GM10266 (cell line): Measurements from ENCODE around the gene TRIM33.

ENCODE experiments used
- DNase-seq: peaks from one replicate; pipeline ENCODE4 v3.0.0; 2012; ENCODE audit errors: extremely low spot score
- TF ChIP-seq, protein P1 (sequence below): IDR thresholded peaks from 2 replicates; pipeline ENCODE4 v1.5.1; 2012; ENCODE audit warnings: mild to moderate bottlenecking, low read depth; ENCODE audit not compliant: control insufficient read depth, insufficient read depth; ENCODE audit errors: missing control alignments

TRIM33 gene

DNA sequence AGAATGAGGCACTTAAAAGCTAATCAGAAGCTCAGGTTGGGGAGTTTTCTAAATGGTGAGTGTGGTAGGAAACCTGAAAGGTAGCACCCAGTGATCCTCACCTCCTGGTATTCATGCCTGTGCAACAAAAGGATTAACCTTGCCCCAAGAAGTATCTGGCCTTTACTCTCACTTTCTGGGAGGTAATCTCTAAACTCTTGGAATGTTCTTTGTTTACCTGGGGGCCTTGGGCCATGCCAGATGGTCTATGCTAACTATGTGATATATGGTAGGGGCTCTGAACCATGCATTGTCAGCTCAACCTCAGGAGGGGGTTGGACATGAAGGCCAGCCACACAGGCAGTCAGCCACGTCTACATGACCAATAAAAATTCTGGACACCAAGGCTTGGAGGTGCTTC is 24.4 kb upstream of the TRIM33 start:
- no peak for DNase-seq
- TF ChIP-seq, protein P1, sequence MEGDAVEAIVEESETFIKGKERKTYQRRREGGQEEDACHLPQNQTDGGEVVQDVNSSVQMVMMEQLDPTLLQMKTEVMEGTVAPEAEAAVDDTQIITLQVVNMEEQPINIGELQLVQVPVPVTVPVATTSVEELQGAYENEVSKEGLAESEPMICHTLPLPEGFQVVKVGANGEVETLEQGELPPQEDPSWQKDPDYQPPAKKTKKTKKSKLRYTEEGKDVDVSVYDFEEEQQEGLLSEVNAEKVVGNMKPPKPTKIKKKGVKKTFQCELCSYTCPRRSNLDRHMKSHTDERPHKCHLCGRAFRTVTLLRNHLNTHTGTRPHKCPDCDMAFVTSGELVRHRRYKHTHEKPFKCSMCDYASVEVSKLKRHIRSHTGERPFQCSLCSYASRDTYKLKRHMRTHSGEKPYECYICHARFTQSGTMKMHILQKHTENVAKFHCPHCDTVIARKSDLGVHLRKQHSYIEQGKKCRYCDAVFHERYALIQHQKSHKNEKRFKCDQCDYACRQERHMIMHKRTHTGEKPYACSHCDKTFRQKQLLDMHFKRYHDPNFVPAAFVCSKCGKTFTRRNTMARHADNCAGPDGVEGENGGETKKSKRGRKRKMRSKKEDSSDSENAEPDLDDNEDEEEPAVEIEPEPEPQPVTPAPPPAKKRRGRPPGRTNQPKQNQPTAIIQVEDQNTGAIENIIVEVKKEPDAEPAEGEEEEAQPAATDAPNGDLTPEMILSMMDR: no peak

GRCh38 chr1:114531094-114531493 is 20.1 kb upstream of the TRIM33 start:
- no peak for DNase-seq
- TF ChIP-seq, protein P1: no peak

- no peak for DNase-seq
- TF ChIP-seq, protein P1: no peak
These were observed 19.2 kb upstream of the TRIM33 start for GRCh38 chr1:114530224-114530623.

DNA sequence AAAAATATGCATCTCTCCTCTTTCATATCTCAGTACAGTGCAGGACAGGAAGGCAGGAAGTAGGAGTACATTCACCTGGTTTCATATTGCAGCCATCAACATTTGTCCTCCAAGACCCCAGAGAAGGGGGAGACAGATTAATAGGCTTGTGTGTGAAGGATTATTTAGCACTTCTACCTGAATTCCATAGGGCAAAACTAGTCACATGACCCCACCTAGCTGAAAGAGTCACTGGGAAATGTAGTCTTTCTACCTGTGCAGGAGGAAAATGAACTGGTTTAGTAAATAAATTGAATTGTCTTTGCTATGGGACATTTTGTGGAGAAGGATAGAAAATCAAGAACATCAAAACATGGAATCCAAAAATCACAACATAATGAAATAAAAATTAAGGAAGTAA is 13.9 kb upstream of the TRIM33 start:
- TF ChIP-seq, protein P1: no peak

GRCh38 chr1:114522264-114522575 is 11.2 kb upstream of the TRIM33 start:
- TF ChIP-seq, protein P1: no peak
- DNase-seq: no peak

More for the DNA sequence above, 13.9 kb upstream of the TRIM33 start:
- DNase-seq: no peak

DNA sequence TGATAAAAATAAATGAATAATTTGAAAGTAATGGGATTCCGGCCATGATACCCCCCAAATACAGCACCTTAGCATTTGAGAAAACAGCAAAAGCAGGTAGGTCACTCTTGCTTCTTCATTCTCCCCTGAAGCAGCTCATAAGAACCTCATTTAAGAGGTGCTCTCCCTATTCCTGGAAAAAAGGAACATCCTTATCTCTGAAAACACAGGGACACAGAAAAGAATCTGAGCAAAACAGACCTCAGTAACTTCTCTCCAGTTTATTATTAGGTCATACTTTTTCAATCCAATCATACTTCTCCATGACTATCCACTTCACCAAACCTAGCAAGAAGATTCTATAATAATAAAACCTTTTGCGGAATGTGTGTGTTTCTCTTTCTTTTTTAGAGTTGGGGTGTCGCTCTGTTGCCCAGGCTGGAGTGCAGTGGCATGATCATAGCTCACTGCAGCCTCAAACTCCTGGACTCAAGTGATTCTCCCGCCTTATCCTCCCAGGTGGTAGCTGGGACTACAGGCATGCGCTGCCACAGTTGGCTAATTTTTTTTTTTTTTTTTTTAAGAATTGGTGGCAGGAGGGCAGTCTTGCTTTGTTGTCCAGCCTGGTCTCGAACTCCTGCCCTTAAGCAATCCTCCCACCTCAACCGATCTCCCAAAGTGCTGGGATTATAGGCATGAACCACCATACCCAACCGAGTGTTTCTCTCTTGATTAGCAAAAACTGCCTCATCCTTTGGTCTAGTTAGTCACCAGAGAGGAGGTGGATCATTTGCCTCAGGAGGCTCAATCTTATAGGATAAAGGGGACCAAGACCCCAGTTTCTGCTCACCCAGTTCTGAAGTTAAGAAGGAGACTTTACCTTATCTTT is 10.6 kb upstream of the TRIM33 start:
- DNase-seq: no peak
- TF ChIP-seq, protein P1: no peak

- TF ChIP-seq, protein P1: no peak
- DNase-seq: no peak
These were observed 6.3 kb upstream of the TRIM33 start for GRCh38 chr1:114517348-114517747.
